Body of pancreas (tissue), 4 donors: ENCODE results near the gene TMSB4X.
A peak's percentile ranks its signal among the peaks of the same experiment; 100 is the strongest.

ENCODE experiments used
- CTCF ChIP-seq, 7 experiments: fragments of 450-650 bp in 4 of 7; fragments of 200-600 bp in 3 of 7; sonication (generic) in 3 of 7; IDR thresholded peaks; one replicate each; pipeline ENCODE4 v1.5.1; 2016 to 2019; ENCODE audit warnings: antibody characterized with exemption in 7 of 7
- POLR2A ChIP-seq, 3 donors: fragments of 450-650 bp; IDR thresholded peaks; one replicate each; pipeline ENCODE4 v1.6.1; 2016; ENCODE audit warnings: antibody characterized with exemption in 3 of 3, mild to moderate bottlenecking in 2 of 3

- TF ChIP-seq CTCF (IDR thresholded peaks at IDR 0.05), result no peak
- peak in 1 of 3 donors; percentile 18 for TF ChIP-seq POLR2A (IDR thresholded peaks at IDR 0.05)
Measured at GRCh38 chrX:12973561-12974304, 1.2 kb upstream of the TMSB4X start.
